ENCODE results near the gene UBL3.

UBL3 gene

GRCh38 chr13:29805994-29806979, 44.1 kb downstream of the UBL3 start:
- DNase-seq = no peak

GRCh38 chr13:29803221-29803620, 47.2 kb downstream of the UBL3 start:
- DNase-seq = no peak

- no peak for DNase-seq
These were observed 47.8 kb downstream of the UBL3 start for GRCh38 chr13:29802621-29803020.

GRCh38 chr13:29801737-29802305, 48.6 kb downstream of the UBL3 start:
- DNase-seq = no peak

- DNase-seq = no peak
These were observed 49.3 kb downstream of the UBL3 start for GRCh38 chr13:29801102-29801501.

- no peak for DNase-seq
These were observed 49.7 kb downstream of the UBL3 start for GRCh38 chr13:29800687-29801086.

- DNase-seq = no peak
These were observed 51.4 kb downstream of the UBL3 start for GRCh38 chr13:29799041-29799440.

- DNase-seq = no peak
These were observed 58.2 kb downstream of the UBL3 start for GRCh38 chr13:29791997-29792780.

- DNase-seq = no peak
These were observed 58.9 kb downstream of the UBL3 start for GRCh38 chr13:29791508-29791907.

- DNase-seq = no peak
These were observed 63.7 kb downstream of the UBL3 start for GRCh38 chr13:29786698-29787097.

- DNase-seq = no peak
These were observed 64.4 kb downstream of the UBL3 start for GRCh38 chr13:29785978-29786377.

- DNase-seq = no peak
These were observed 67.6 kb downstream of the UBL3 start for GRCh38 chr13:29782798-29783197.

GRCh38 chr13:29774830-29775229, 75.6 kb downstream of the UBL3 start:
- DNase-seq = no peak

GRCh38 chr13:29771247-29771646, 79.2 kb downstream of the UBL3 start:
- no peak for DNase-seq

- no peak for DNase-seq
These were observed 83.4 kb downstream of the UBL3 start for GRCh38 chr13:29767006-29767405.

GRCh38 chr13:29763436-29764180, 86.8 kb downstream of the UBL3 start:
- DNase-seq = no peak

GRCh38 chr13:29761815-29762214, 88.6 kb downstream of the UBL3 start:
- DNase-seq = no peak

- DNase-seq = no peak
These were observed 89.3 kb downstream of the UBL3 start for GRCh38 chr13:29761160-29761559.

- no peak for DNase-seq
These were observed 89.9 kb downstream of the UBL3 start for GRCh38 chr13:29760544-29760943.

- no peak for DNase-seq
These were observed 91.8 kb downstream of the UBL3 start for GRCh38 chr13:29758531-29759114.

- DNase-seq = no peak
These were observed 93.9 kb downstream of the UBL3 start for GRCh38 chr13:29756506-29756905.

- DNase-seq = no peak
These were observed 96.0 kb downstream of the UBL3 start for GRCh38 chr13:29754473-29754806.
